Heart right ventricle (tissue), 16 donors: ENCODE data around the gene TERF2IP. TPM values are rescaled to one million over a fixed set of nuclear protein-coding genes. Genes with fewer than 3 reads are reported as not detected.

ENCODE experiments used
- ATAC-seq, 8 donors: fragments of 200-7000 bp; cut with Tn5 transposase; one replicate each; pipeline ENCODE4 v1.9.1; 2020; ENCODE audit warnings: mild to moderate bottlenecking in 8 of 8, moderate library complexity in 8 of 8, moderate number of reproducible peaks in 1 of 8
- DNase-seq, 2 donors: peaks; one replicate each; pipeline ENCODE4 v3.0.0-alpha.2; 2020
- H3K27ac ChIP-seq, 10 donors: fragments of 200-600 bp; sonication (generic) in 2 of 10; one replicate each; pipeline versions ENCODE4 v1.5.0 to v1.8.0; 2020 to 2022; ENCODE audit warnings: mild to moderate bottlenecking in 3 of 10
- H3K27me3 ChIP-seq, 7 donors: fragments of 200-600 bp; one replicate each; pipeline ENCODE4 v1.8.0; 2021 to 2022; ENCODE audit warnings: mild to moderate bottlenecking in 2 of 7
- H3K36me3 ChIP-seq, 9 donors: fragments of 200-600 bp; sonication (generic) in 1 of 9; one replicate each; pipeline versions ENCODE4 v1.5.0 to v1.8.0; 2020 to 2022; ENCODE audit warnings: mild to moderate bottlenecking in 2 of 9
- H3K4me1 ChIP-seq, 9 donors: fragments of 200-600 bp; sonication (generic) in 1 of 9; one replicate each; pipeline versions ENCODE4 v1.5.0 to v1.8.0; 2020 to 2022; ENCODE audit warnings: mild to moderate bottlenecking in 4 of 9
- H3K4me3 ChIP-seq, 10 donors: fragments of 200-600 bp; sonication (generic) in 2 of 10; one replicate each; pipeline versions ENCODE4 v1.5.0 to v1.8.0; 2020 to 2022; ENCODE audit warnings: mild to moderate bottlenecking in 7 of 10, moderate library complexity in 2 of 10
- H3K9me3 ChIP-seq, 11 donors: fragments of 200-600 bp in 10 of 11; sonication (generic) in 2 of 11; one replicate each; pipeline versions ENCODE4 v1.5.0 to v1.8.0; 2013 to 2022; ENCODE audit warnings: mild to moderate bottlenecking in 2 of 11, control low read depth in 1 of 11, moderate library complexity in 1 of 11
- CTCF ChIP-seq, 9 donors: fragments of 200-600 bp; sonication (generic) in 2 of 9; IDR thresholded peaks; one replicate each; pipeline versions ENCODE4 v1.5.0 to v1.8.0; 2021 to 2022; ENCODE audit warnings: antibody characterized with exemption in 9 of 9, mild to moderate bottlenecking in 5 of 9, moderate library complexity in 1 of 9
- WGBS, 2 donors: extraction: QIAGEN DNeasy Blood & Tissue Kit; methylation state at CpG; one replicate each; pipeline ENCODE4 v1.1.7; 2013; ENCODE audit warnings: inconsistent platforms in 1 of 2; 5-methylcytosine and 5-hydroxymethylcytosine counted together
- intact Hi-C, 10 donors: fragments of 100-400 bp; cut with DNase I; formaldehyde crosslinking; loops; one replicate each; pipeline versions ENCODE4 v1.11.1 to v1.14.2; 2022
- polyA plus RNA-seq, 2 donors: library from polyadenylated mRNA; stranded (reverse); fragments of 200-250 nt; gene quantifications; one replicate each; pipeline ENCODE4 v1.2.3, GENCODE V29; 2013
- total RNA-seq, 10 donors: library from RNA; stranded (reverse); fragmentation: NEBNext Ultra II Directional in 3 of 10; extraction: Animal tissue kit (Norgen Biotek cat#: 25700) in 3 of 10; gene quantifications; one replicate each; pipeline versions ENCODE4 v1.2.1 to v1.2.4, GENCODE V29; 2021 to 2023
- donor health status: Arrhythmogenic right ventricular cardiomyopathy.
- donor health status: ischemic (EF 13 %, LVEDD 7.1; RV severe dilation, severe dysfunction).
- donor health status: healthy with polysubstance abuse.
- donor health status: DM: no; HTN: yes; CAD: no.
- donor health status: DM: no; HTN: no; CAD: no.
- donor health status: ischemic (EF 25% LVEDD 6.9; RV normal size, moderate dysfunction).
- donor health status: ischemic (EF 25% LVEDD 5.7; RV mildly dilated, moderate dysfunction).
- donor health status: healthy.
- donor health status: DM: yes; HTN: yes; CAD: no.
- donor health status: Ischemic cardiomyopathy.
- donor health status: ischemic (EF 35%, LVEDD 5.7; RV mildly dilated, moderate dysfunction).
- donor health status: nonischemic (EF 11% LVEDD 7.7; RV severe dilation, severe dysfunction).
- donor health status: DM: yes; HTN: yes; CAD: no.
- donor health status: PGD.
- donor health status: ischemic (EF 29% LVEDD 5.4; RV normal size, mild dysfunction).
- donor health status: nonischemic (EF 23%, LVEDD 6.1; RV moderate dilation, normal function).

TERF2IP gene
- total and polyA plus RNA-seq, 12 donors: 43.3 to 79.3 (median 64.5) TPM

- Histone ChIP-seq H3K36me3 (no peaks in the 10 kb centered on the region), H3K4me3 (no peak within 1 kb of the TSS), H3K4me1 (no peaks in the 10 kb centered on the region), H3K9me3 (no peaks in the 10 kb centered on the region), H3K27ac (no peak within 1 kb of the TSS), H3K27me3 (no peaks in the 10 kb centered on the region)
- intact Hi-C loops: no loop called here
- DNase-seq: no peak
- no peak for TF ChIP-seq CTCF (IDR thresholded peaks at IDR 0.05)
- no peak for ATAC-seq
- 92 to 94% methylated on average over 5 of the region's 5 CpGs for WGBS, 2 donors
These were observed 53.8 kb downstream of the TERF2IP start, which contains the start of gene DUXB for GRCh38 chr16:75701361-75701760. DUXB (minus strand) TSS chr16:75701461; CDS start chr16:75701418, 43 bp downstream.

- Histone ChIP-seq H3K27me3 (no peaks in the 10 kb centered on the region), H3K9me3 (no peaks in the 10 kb centered on the region), H3K27ac (no peak overlapping the region), H3K36me3 (no peaks in the 10 kb centered on the region), H3K4me1 (no peaks in the 10 kb centered on the region), H3K4me3 (no peak overlapping the region)
- ATAC-seq (no peak), DNase-seq (no peak)
- no peak for TF ChIP-seq CTCF (IDR thresholded peaks at IDR 0.05)
- WGBS, 2 donors: 74 to 79% methylated on average over 2 of the region's 2 CpGs
- intact Hi-C loops: no loop called here
These were observed 54.7 kb downstream of the TERF2IP start for GRCh38 chr16:75702242-75702641.

- no peak overlapping the region for H3K27ac ChIP-seq
- no peak for ATAC-seq
- H3K4me3 ChIP-seq: no peak overlapping the region
- DNase-seq: no peak
- WGBS, 2 donors: 95 to 97% methylated on average over 4 of the region's 4 CpGs
- no peaks in the 10 kb centered on the region for H3K36me3 ChIP-seq
- intact Hi-C loops: no loop called here
- H3K27me3 ChIP-seq: no peaks in the 10 kb centered on the region
- no peak for TF ChIP-seq CTCF (IDR thresholded peaks at IDR 0.05)
- H3K4me1 ChIP-seq: no peaks in the 10 kb centered on the region
- H3K9me3 ChIP-seq: no peaks in the 10 kb centered on the region
These were observed 55.7 kb downstream of the TERF2IP start for GRCh38 chr16:75703306-75703705.

Other genes starting within 250 kb of the TERF2IP start
- 10 to 100 TPM; 19.0 to 27.8 (median 24.9) TPM for gene CFDP1, start 214.3 kb upstream of the TERF2IP start, total RNA-seq
- gene CFDP1, start 214.3 kb upstream of the TERF2IP start, polyA plus RNA-seq: 10 to 100 TPM; 38.6 to 63.6 TPM
- 10 to 100 TPM in 4 of 10 donors, 1 to 10 TPM in 6; 7.2 to 12.5 (median 9.3) TPM for gene TMEM170A, start 183.1 kb upstream of the TERF2IP start, total RNA-seq
- gene TMEM170A, start 183.1 kb upstream of the TERF2IP start, polyA plus RNA-seq: 1 to 10 TPM; 3.8 to 6.9 TPM
- 1 to 10 TPM in 4 of 10 donors, under 1 TPM in 6; 0.30 to 2.0 (median 0.98) TPM for gene CHST6, start 152.3 kb upstream of the TERF2IP start, total RNA-seq
- under 1 TPM; 0.22 to 0.42 TPM for gene CHST6, start 152.3 kb upstream of the TERF2IP start, polyA plus RNA-seq
- gene CHST5, start 111.7 kb upstream of the TERF2IP start, total RNA-seq: 1 to 10 TPM in 2 of 10 donors, under 1 TPM in 7, not detected in 1; 0.08 to 1.4 (median 0.48) TPM
- under 1 TPM; 0.20 to 0.66 TPM for gene CHST5, start 111.7 kb upstream of the TERF2IP start, polyA plus RNA-seq
- 10 to 100 TPM in 5 of 10 donors, 1 to 10 TPM in 5; 3.8 to 13.4 (median 9.6) TPM for gene TMEM231, start 91.5 kb upstream of the TERF2IP start, total RNA-seq
- gene TMEM231, start 91.5 kb upstream of the TERF2IP start, polyA plus RNA-seq: 1 to 10 TPM; 2.6 to 4.9 TPM
- gene GABARAPL2, start 81.4 kb upstream of the TERF2IP start, total RNA-seq: 100 to 1,000 TPM; 177 to 262 (median 243) TPM
- gene GABARAPL2, start 81.4 kb upstream of the TERF2IP start, polyA plus RNA-seq: 100 to 1,000 TPM in 1 of 2 donors, 10 to 100 TPM in 1; 58.2 to 187 TPM
- 10 to 100 TPM; 14.3 to 30.6 (median 23.3) TPM for gene ADAT1, start 24.5 kb upstream of the TERF2IP start, total RNA-seq
- 1 to 10 TPM; 6.1 to 7.9 TPM for gene ADAT1, start 24.5 kb upstream of the TERF2IP start, polyA plus RNA-seq
- gene KARS1, start 108 bp upstream of the TERF2IP start, total RNA-seq: 100 to 1,000 TPM; 123 to 145 (median 129) TPM
- gene KARS1, start 108 bp upstream of the TERF2IP start, polyA plus RNA-seq: 100 to 1,000 TPM in 1 of 2 donors, 10 to 100 TPM in 1; 68.0 to 126 TPM
- gene CPHXL2, start 29.2 kb downstream of the TERF2IP start, total RNA-seq: not detected
- not detected for gene CPHXL2, start 29.2 kb downstream of the TERF2IP start, polyA plus RNA-seq
- not detected for gene DUXB, start 53.7 kb downstream of the TERF2IP start, total RNA-seq
- not detected for gene DUXB, start 53.7 kb downstream of the TERF2IP start, polyA plus RNA-seq
- gene CPHXL, start 78.7 kb downstream of the TERF2IP start, total RNA-seq: not detected
- gene CPHXL, start 78.7 kb downstream of the TERF2IP start, polyA plus RNA-seq: not detected